ENCODE data around the gene NOG.

Gene NOG

DNA sequence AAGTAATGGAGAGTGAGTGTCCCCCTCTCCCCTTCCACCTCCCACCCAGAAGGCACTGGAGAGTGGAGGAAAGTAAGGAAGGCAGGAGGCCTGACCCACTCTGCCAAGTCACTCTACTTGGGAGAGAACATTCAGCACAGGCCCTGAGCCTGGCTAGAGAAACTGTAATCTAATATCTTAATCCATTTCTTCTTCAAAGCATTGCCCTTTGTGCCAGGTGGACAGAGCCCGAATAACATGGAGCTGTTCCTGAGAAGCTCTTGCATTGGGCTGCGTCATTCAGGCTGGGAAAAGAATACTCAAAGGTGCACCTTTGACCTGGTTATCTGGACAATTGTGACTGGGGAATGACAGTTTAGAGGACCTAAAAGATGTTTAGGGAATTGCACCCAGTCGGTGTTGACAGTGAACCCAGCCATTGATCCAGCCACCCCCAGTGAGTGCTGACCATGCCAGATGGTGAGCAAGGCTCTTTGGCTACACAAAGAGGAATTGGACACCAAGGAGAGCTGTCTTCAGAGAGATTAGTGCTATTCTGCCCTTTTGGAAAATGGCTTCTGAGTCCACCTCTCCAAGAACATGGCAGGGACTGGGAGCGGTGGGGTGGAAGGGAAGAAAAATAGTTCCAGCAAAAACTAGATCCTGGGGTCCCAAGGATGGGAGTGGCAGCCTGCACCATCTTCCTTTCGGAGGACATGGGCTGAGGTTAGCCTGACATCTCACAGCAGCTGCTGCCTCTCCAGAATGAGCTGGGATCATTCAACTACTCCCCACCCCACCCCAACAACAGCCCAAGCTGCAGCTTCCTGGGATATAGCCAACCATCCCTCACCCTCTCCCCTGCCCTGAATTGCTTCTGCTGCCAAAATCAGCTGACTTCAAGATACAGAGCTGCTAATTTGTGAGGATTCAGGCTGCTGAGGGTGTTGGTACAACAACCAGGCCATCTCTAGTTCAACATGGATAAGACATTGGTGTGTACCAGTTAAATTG is 11.6 kb upstream of the NOG start:
- H3K27ac Mint-ChIP-seq = peak overlapping the region; percentile 19
- H3K9me3 Mint-ChIP-seq = peaks cover 12% of the 10 kb centered on the region
- DNase-seq = no peak
- peaks cover 38% of the 10 kb centered on the region for H3K4me1 Mint-ChIP-seq
- peaks cover 15% of the 10 kb centered on the region for H3K27me3 Mint-ChIP-seq (ENCODE audit: low read depth, poor library complexity)
- H3K36me3 Mint-ChIP-seq (ENCODE audit: low read depth) = peaks cover 6% of the 10 kb centered on the region
- TF ChIP-seq CTCF (IDR thresholded peaks at IDR 0.05) = no peak
- H3K4me3 Mint-ChIP-seq = no peak overlapping the region

- DNase-seq = no peak
- Mint-ChIP-seq H3K27me3 (ENCODE audit: low read depth, poor library complexity) (peaks cover 18% of the 10 kb centered on the region), H3K36me3 (ENCODE audit: low read depth) (peaks cover 6% of the 10 kb centered on the region), H3K4me1 (peaks cover 37% of the 10 kb centered on the region), H3K9me3 (peaks cover 12% of the 10 kb centered on the region), H3K27ac (no peak overlapping the region), H3K4me3 (no peak overlapping the region)
- TF ChIP-seq CTCF (IDR thresholded peaks at IDR 0.05) = no peak
Measured at GRCh38 chr17:56583772-56584171, 9.7 kb upstream of the NOG start.

GRCh38 chr17:56587298-56587697 is 6.2 kb upstream of the NOG start:
- Mint-ChIP-seq H3K9me3 (no peaks in the 10 kb centered on the region), H3K27ac (no peak overlapping the region), H3K36me3 (ENCODE audit: low read depth) (no peaks in the 10 kb centered on the region), H3K27me3 (ENCODE audit: low read depth, poor library complexity) (peaks cover 49% of the 10 kb centered on the region), H3K4me1 (peaks cover 52% of the 10 kb centered on the region), H3K4me3 (no peak overlapping the region)
- TF ChIP-seq CTCF (IDR thresholded peaks at IDR 0.05) = no peak
- no peak for DNase-seq

- Mint-ChIP-seq H3K27me3 (ENCODE audit: low read depth, poor library complexity) (peaks cover 58% of the 10 kb centered on the region), H3K4me3 (peak overlapping the region; percentile 87), H3K9me3 (no peaks in the 10 kb centered on the region), H3K27ac (no peak overlapping the region), H3K36me3 (ENCODE audit: low read depth) (no peaks in the 10 kb centered on the region), H3K4me1 (peaks cover 46% of the 10 kb centered on the region)
- peak; percentile 87 for DNase-seq
- TF ChIP-seq CTCF (IDR thresholded peaks at IDR 0.05) = peak; percentile 72
Measured at GRCh38 chr17:56592487-56593085, 913 bp upstream of the NOG start.

DNA sequence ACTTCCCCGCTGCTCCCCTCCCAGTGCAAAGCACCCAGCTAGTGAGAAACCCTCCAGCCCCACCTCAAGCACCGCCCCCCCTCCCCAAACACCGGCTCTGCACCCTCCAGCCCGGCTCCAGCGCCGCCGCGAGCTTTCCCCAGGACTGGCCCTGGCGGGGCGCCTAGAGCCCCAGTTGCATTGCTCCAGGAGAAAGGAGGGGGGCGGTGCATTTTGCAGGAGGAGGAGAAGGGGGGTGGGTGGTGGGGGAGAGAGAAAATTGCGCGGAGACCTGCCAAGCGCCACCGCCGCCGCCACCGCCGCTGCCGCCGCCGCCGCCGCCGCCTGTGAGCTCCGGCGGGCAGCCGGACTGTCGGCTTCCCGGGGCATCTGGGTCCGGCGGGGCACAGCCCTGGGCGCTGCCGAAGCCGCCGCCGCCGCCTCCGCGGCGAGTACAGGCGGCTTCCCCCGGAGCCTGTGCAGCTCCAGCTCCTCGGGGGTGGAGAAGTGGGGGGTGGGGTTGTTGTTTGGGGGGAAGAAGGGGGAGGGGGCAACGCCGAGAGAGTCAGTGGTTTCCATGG is 333 bp upstream of the NOG start:
- Mint-ChIP-seq H3K27ac (no peak overlapping the region), H3K9me3 (no peaks in the 10 kb centered on the region), H3K36me3 (ENCODE audit: low read depth) (no peaks in the 10 kb centered on the region), H3K27me3 (ENCODE audit: low read depth, poor library complexity) (peaks cover 64% of the 10 kb centered on the region), H3K4me1 (peaks cover 42% of the 10 kb centered on the region), H3K4me3 (peak overlapping the region; percentile 87)
- TF ChIP-seq CTCF (IDR thresholded peaks at IDR 0.05) = no peak
- peak; percentile 70 for DNase-seq
